HG03108 (cell line): ENCODE data around the gene CCDC15.
A peak's percentile ranks its signal among the peaks of the same experiment; 100 is the strongest.
"Not testable (repeated sequence)": the region's sequence is repeated elsewhere in the genome, so short reads cannot be mapped to it uniquely, and the experiment has no call there.

Source experiments
- ATAC-seq: cut with Tn5 transposase; IDR thresholded peaks from one replicate; pipeline ENCODE4 v1.9.1; 2021; ENCODE audit warnings: moderate library complexity; ENCODE audit not compliant: unreplicated experiment

CCDC15 gene

DNA sequence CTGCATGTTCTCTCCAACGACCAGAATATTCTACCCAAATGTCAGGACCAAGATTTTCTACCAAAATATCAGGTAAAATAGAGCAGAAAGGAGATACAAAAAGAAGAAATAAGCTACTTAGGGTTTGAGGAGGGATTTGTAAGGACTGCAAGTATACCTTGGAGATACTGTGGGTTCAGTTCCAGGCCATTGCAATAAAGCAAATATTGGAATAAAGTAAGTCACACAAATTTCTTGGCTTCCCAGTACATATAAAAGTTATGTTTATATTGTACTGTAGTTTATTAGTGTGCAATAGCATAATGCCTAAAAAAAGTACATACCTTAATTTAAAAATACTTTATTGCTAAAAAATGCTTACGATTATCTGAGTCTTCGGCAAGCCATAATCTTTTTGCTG, 34.1 kb downstream of the CCDC15 start:
- no peak for ATAC-seq

DNA sequence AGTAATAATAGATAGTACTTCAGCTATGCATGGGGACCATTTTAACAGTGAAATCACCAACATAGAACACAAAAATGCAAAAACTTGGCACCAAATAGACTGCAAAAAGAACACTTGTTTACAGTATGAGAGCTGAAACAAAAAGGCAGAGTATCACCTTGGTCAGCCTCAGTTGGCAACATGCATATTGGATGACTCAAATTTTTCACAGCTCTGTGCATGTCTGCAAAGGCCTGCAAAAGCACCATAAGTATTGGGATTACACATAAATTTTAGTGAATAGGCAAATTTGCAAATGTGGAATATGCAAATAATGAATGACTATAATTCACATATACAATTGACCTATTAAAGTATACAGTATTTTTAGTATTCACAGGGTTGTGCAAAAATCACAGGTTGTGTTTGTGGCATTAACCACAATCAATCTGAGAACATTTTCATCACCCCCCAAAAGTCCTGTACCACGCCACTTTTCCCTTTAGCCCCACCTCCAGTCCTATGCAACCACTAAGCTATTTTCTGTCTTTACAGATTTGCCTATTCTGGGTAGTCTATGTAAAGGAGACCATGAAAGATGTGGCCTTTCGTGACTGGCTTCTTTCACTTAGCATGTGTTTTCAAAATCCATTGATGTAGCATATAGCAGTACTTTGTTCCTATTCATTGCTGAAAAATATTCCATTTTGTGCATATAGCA, 47.2 kb downstream of the CCDC15 start:
- no peak for ATAC-seq

DNA sequence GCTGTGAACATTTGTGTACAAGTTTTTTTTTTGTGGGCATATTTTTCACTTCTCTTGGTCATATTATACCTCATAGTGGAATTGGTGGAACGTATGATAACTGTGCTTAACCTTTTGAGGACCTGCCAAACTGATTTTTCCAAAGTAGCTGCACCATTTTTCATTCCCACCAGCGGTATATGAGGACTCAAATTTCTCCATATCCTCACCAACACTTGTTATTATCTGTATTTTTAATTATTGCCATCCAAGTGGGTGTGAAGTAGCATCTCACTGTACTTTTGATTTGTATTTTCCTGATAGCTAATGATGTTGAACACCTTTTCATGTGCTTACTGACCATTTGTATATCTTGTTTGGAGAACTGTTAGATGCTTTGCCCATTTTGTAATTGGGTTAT, 47.8 kb downstream of the CCDC15 start:
- ATAC-seq = no peak

DNA sequence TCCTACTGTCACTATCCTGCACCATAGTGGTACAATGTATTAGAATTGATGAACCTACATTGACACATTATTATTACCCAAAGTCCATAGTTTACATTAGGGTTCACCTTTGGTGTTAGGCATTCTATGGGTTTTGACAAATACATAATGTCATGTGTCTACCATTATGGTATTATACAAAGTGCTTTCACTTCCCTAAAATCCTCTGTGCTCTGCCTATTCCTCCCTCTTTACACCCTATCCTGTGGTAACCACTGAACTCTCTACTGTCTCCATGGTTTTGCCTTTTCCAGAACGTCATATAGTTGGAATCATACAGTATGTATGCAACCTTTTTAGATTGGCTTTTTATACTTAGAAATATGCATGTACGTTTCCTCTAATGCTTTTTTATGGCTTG, 51.5 kb downstream of the CCDC15 start:
- no peak for ATAC-seq

DNA sequence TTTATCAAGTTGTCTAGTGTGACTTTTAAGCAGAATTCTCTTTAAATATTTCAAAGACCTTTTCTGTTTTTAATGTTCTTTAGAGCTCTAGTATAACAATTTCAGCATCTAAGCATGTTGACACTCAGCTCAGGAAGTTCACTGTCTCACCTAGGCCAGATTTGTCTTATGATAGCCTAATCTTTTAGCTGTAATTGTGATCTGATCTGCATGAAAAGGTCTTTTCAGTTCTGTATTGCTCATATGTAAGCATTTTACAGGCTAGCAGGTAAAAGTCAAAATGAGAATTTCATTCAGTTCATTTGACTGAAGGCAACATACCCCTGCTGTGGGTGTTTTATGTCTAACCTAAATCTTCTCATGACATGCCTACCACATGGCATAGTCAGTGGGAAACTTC, 62.4 kb downstream of the CCDC15 start:
- no peak for ATAC-seq

DNA sequence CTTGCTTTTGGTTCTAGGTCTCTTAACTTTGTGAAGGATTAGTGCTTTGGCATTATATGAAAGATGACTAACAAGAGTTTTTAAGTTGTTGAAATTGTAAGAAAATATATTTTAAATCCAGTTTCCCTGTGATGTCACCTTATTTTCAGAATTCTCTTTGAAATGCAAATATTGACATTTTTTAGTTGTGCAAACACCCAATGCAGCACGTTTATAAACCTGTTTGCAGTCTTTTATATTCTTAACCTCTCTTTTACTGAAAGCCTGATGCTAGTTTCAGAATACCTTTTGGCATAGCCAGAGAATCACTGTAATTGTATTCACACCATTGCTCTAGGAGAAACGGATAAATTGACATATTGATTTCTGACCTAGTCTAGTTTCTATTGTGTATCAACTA, 66.3 kb downstream of the CCDC15 start:
- no peak for ATAC-seq

DNA sequence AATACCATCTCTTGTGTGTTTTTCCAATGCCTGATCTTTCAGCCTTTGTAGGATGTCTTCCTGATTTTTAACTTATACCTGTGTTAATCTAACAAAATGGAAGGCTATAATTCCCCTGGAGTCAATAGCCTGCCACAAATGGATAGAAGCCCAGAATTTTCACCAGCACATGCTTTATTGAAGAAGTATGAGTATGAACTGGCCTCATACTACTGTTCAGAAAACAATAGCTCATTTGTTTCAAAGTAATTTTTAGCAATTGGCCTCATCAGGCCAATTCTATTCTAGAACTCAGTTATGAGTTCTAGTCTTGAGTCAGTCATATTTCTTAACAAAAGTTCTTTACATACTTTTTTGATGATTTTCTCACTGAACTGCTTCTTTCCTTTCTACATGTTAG, 68.5 kb downstream of the CCDC15 start:
- no peak for ATAC-seq

DNA sequence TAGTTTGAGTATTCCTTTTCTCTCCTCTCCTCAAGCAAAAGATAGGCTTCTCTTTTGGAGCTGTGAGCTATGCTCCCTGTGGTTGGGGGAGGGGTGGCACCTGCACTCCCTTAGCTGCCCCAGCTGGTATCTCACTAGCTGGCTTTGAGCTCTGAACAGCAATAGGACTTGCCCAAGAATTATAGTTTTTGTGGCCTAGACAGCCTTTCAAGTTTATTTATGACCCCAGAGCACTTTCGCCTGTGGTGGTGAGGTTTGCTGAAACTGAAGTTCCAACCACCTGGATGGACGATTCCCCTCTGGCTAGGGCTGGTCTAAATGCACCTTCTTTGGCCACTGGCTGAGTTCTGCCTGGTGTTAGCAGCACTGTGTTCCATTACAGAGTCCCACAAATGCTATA, 72.0 kb downstream of the CCDC15 start:
- ATAC-seq = no peak

DNA sequence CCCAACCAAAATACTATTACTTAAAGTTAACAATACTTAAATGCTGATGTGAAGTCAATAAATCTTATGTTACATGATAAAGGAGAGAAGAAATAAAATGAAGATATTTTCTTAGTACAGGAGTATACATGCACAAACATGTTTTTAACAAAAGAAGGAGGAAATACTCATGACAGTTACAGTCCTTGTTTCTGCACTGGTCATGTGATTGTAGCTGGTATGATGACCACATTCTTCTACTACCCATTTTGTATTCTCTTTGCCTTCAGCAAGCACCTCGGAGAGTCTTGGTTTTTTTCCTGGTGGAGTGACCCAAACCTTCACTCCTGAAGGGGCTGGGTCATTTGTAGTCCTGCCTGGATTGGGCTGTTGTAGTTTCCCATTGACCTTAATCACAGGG, 75.4 kb downstream of the CCDC15 start:
- not testable (repeated sequence) for ATAC-seq

DNA sequence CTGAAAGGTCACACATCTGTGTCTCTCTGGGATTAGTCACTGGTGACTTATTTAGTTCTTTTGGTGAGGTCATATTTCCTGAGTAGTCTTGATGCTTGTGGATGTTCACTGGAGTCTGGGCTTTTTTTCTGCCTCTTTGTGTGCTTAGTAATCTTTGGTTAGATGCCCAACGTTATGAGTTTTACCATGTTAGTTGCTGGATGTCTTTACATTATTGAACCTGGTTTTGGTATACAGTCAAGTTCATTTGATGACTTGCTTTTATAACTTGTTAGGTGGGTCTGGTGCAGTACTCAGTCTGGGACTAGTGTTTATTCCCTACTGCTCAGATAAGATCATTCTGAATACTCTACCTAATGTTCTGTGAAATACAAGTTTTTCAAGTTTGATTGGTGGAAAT, 82.9 kb downstream of the CCDC15 start:
- ATAC-seq = no peak

DNA sequence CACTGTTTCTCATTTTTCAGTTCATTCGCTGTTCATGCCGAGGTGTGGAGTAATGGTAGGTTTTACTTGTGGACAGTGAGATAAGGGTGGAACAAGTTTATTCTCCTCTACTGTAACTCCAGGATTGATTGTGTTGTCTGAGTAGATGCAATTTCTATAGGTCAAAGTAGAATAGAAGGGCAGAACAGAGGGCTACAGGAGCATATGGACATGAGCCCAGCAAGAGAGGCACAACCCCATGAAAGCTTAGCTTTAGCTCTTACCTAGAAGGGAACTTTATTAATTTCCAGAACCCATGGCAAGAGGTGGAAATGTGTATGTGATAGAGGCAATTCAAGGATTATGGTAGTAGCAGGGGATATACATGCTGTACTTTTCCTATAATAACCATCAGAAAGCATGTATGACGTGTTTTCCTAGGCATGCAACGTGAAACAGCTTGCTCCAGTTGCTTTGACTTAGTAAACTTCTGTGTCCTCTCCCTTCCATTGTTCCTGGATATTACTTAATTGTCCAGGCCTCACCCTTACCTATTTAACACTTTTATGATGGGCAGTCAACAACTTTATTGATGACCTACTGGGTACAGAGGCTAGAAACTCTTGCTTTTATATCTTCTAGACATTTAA, 95.3 kb downstream of the CCDC15 start:
- ATAC-seq = no peak

DNA sequence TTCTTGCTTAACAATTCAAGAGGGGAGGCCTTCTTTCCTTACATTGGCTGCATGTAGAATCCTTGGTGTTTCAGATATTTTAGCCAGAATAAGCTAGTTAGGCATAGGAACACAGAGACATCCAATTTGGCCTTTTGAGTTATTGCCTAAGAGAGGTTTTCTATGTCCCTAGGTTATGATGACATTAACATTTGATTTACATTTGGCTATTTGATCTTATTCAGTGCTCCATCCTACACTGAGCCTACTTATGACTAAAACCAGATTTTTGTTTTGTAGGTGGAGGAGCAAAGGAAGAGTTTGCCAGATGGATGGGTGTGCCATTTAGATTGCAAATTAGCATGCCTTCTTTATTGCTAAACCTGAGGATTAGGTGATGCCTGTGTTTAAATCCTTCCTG, 98.0 kb downstream of the CCDC15 start:
- ATAC-seq = no peak

DNA sequence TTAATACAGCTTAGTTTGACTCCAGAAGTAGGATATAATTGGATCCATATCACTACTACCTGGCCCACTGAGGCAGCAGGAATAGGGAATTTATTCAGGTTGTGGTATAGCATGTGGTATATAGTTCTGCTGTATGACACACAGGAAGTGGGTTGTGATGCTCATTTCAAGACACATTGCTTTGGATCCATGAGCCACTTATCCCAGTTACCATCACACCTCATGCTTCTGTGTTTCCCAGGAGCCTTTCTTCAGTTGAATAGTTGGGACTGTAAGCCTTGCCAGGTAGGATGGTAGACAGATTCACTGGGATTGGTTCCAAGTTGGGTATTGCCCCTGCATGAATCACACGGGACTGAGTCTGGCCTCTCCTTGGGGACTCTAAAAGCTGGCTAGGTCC, 99.2 kb downstream of the CCDC15 start:
- ATAC-seq = no peak

DNA sequence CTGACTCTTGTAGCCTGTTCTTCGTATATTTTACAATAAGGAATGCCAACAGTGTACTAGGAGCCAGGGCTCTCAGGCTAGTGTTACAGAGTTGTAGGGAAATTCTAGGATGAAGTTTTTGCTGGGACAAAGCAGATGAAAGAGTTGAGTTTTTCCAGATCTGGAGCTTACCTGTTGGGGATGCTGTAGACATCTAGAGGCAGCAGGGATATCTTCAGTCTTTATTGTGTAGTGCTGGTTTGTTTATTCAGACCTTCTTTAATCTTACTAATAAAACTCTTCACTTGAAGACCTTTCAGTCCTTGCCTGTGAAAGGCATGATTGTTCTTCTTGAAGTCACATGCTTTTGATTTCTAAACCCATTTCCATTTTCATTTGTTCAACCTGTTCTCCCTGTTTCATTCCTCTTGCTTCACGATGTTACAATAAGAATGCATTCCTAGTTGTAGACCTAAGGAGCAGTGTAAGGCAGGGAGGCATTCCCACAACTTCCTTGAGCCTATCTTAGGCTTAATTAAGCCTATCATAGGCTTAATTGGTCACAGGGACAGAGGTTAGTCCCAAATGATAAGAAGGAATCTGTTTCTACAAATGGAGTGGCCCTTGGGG, 101.2 kb downstream of the CCDC15 start:
- ATAC-seq = no peak

DNA sequence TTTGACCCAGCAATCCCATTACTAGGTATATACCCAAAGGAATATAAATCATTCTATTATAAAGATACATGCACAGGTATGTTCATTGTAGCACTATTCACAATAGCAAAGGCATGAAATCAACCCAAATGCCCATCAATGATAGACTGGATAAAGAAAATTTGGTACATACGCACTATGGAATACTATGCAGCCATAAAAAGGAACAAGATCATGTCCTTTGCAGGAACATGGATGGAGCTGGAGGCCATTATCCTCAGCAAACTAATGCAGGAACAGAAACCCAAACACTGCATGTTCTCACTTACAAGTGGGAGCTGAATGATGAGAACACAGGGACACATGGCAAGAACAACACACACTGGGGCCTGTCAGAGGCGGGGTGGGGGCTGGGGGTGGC, 102.1 kb downstream of the CCDC15 start:
- ATAC-seq = not testable (repeated sequence)

DNA sequence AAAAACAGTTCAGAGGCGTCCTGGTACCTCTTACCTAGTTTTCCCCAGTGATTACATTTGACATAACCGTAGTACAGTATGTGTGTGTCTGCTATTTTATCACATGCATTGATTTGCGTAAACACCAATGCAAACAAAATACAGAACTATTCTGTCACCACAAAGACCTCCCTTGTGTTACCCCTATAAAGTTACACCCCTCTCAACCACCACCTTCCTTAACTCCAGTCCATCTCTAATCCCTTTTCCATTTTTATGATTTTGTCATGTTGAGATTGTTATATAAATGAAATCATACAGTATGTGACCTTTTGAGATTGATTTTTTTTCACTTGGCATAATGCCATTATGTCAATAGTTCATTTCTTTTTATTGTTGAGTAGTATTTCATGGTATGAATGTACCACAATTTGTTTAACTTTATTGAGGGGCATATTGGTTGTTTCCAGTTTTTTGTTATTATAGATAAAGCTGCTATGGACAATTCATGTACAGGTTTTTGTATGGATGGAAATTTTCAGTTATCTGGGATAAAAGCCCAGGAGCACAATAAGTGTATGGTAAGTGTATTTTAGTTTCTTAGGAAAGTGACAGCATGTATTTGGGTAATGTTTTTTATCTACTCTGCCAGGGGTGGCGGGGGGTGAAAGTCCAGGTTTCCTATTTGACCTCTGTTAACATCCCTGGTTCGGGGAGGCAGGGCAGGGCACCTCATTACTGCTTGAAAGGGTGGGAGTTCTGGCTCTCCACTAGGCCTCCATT, 103.1 kb downstream of the CCDC15 start:
- no peak for ATAC-seq

DNA sequence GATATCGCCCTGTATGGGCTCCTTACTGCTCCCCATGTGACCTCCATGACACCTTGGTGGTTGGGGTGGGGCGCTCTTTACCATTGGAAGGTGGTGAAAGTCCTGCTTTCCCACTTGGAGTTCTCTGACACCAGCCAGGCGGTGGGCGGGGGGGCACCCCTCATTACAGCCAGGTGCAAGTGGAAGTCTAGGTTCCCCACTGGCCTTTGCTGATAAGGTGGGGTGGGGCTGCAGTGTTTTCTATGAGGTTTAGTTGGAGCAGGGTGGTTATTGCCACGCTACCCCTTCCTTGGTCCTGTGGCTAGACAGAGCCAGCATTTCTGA, 103.7 kb downstream of the CCDC15 start:
- no peak for ATAC-seq

DNA sequence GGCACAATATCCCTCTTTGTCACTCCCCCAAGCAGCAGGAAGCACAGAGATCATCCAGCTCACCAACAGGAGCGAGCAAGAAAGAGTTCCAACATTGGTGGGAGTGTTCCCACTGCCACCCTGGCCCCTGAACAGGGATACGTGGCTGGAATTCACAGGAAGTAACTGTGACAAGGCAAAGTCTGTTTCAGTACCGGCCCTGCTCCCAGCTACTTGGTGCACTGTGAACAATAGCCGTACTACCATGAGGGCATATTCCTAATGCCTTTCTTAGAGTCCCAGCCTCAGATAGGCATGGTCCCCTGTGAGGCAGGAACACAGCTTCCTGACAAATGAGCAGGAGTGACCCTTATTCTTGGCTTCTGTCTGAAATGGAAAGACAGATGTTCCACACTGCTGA, 107.3 kb downstream of the CCDC15 start:
- ATAC-seq = no peak

DNA sequence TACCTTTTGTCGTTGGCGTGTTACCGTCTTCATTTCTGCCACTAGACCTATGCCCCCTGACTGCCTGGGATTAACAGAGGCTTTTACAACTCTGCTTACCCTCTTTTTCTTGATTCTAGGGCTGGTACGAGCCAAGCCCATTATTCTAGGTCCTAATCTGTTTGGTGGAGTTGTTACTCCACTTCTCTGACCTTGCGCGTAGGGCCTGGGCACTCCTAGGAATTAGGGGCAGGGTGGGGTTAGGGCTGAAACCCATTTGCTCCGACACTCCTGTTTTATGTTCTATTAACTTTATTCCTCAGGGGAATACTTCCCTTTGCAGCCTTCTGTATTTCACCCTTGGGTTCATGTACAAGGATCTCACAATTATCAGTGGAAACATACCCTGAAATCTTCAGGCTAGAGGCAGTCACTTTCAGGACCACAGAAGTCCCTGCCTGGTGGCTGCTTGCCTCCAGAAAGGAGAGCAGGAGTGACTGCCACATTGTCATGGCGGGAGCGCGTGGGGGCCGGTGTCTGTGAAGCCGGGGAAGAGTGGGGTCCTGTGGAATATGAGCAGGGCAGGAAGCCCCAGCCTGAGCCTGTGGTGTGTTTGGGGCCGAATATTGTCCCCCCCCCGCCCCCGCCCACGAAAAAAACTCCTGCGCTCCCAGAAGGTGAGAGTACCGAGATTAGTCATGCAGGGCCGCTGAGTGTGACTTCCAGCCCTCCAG, 108.4 kb downstream of the CCDC15 start:
- ATAC-seq = no peak

DNA sequence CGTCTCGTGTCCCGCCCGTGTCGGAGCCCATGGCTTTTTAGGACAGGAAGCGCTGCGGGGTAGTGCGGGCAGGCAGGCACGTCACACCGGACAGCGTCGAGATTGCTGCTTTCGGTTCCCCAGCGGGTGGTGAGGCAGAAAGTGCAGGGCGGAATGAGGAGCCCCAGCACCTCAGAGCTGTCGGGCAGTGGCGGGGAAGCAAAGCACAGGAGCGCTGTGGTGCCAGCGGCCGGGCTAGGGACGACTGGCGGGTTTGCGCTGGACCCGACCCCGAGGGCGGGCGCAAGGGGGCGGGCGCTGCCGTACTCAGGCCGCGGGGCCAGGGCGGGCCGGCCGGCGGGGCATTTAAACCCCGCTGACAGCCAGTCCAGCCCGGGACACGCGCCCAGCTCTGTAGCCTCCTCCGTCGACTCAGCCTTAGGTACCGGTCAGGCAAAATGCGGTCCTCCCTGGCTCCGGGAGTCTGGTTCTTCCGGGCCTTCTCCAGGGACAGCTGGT, 109.0 kb downstream of the CCDC15 start, which contains the start of gene SLC37A2:
SLC37A2 (plus strand) TSS at position 375 of the 498 bp plus-strand sequence; CDS start at position 438, 63 bp downstream.
- peak; percentile 92 for ATAC-seq
